Right forelimb (tissue), 1 donor: ENCODE results near the gene PAMR1.
A peak's percentile ranks its signal among the peaks of the same experiment; 100 is the strongest.

Experiments used
- DNase-seq: peaks from one replicate; pipeline ENCODE4 v3.0.0-alpha.2; 2018

The PAMR1 gene

DNA sequence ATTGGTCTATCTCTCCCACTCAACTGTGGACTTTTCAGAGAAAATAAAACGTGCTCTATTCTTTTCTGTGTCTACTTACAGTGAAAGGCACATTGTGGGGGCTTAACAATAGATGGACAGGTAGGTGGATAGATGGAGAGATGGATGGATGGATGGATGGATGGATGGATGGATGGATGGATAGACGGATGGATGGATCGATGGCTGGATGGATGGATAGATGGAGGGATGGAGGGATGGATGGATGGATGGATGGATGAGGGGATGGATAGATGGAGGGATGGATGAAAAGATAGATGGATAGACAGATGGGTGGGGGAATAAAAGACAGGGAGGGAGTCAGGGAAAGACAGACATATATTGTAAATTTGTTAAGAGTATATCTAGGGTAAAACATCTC is 91.8 kb downstream of the PAMR1 start:
- DNase-seq = no peak

DNA sequence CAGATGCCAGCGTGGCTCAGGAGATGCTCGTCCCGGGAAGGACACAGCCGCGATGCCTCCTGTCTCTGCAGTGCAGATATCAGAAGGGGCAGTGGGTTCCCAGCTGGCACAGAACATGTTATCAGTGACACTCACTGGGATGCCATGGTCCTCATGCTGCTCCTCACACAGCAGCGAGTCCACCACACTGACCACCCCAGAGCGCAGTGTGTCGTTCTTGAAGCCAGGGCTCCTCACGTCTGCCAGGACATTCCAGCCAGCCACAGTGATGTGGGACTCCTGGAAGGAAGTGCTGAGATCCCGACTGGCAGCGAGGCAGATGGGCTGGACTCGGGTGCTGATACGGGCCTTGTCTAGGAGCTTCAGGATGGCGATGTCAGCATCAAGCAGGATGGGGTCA is 93.0 kb downstream of the PAMR1 start:
- no peak for DNase-seq

DNA sequence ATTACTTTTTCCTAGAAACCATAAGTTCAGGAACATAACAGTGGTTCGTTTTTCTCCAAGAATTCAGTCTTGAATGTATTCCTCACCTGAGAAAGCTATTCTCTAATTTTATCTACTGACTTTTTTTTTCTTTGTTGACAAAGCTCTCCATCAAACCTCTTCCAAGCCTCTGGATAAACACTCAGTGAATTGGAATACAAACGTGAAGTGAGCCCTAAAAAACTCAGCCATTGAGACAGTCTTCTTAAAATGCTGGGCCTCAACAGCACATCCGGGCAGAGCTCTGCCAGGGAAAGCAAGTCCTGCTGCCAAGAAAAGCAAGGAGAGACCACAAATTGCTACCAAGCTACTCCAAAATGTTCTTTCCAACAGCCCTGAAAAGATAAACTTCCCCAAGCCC is 98.3 kb downstream of the PAMR1 start:
- peak; percentile 73 for DNase-seq

DNA sequence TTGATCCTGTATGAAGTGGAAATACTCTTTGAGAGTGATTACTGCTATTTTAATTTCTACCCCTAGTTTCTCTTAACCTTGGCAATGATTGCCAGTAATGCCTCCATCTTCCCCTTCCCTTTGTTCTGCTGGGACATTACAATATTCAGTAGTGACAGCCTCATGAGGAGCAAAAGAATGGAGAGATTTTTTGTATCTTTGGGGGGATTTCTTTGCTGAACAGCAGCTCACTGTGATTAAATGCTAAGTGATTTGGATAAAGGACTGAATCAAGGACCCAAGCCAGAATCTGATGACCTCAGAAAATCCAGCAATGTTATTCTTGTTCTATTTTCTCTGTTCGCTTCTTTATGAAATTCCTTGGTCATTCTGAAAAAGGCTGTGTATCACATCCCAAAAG is 99.1 kb downstream of the PAMR1 start:
- no peak for DNase-seq

DNA sequence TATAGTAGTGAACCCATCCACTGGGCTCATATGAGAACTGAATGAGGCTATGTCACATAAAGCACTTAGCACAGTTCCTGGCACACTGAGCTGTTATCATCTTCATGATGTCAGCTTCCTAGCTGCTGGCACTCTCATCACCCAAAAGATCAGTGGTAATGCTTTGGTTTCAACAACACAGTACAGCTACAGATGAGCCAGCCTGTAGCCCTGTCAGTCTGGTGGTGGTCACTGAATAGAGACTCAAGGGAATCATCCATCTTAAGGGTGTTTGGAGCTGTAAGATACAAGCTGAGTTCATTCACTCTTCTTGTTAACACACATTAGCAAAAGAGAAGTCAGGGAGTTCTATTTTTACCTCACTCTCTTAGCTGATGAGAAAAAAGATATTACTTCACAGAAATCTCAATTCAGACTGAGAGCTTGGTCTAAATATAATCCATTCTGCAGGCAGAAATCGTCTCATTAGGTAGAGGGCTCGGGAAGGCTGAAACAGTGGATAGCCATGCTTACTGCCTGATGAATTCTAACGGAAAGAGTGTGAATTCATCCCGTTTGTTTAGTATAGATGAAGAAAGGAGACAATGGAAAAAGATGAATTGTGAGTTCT is 99.7 kb downstream of the PAMR1 start:
- DNase-seq = no peak

DNA sequence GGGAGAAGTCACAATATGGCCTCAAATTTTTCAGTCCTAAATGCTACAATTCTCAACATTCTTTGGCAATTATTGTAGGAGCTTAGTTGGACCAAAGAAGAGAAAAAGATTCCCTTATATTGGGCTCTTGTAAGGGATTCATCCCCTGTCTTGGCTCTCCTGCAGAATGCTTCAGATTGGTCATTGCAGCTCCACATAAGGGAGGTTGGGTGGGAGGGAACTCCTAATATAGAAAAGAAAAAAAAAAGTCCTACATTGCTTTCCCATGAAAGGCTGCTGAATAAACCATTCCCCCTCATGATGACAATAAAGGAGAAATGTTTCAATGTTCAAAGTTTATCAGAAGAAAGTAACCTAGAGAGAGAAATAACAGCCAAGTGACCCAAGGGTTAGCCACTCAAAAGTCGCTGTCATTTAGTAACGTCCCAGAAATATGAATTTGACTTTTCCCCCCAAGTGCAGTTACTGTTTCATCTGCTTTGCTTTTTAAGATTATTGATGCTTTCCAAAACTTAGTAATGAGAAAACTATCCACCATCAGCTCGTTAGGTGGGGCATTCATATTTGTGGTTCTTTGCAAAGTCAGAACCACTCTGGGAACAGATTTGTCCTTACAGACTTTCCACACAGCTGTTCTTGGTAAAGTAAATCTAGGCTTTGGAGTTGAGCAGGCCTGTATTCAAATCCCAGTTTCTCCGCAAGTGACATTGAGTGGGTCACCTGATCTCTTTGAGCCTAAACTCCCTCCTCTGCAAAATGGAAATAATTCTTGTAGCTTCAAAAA is 101.1 kb downstream of the PAMR1 start:
- DNase-seq = no peak

DNA sequence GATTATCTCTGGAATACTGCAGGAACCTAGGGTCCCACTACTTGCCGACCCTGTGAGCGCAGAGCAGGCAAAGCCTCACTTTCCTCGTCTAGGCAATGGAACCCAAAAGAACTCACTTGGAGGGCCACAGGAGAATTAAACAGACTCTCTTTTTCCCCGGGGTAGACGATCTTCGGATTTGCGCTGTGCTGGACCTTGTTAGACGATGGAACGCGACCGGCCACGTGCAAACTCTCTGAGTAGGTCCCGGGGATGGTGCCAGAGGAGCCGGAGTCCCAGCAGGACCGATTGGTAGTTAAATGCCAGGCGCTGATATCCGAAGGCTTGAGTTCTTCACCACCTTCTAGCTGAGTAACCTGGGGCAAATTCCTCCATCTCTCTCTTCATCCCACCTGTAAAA is 105.0 kb downstream of the PAMR1 start:
- DNase-seq = no peak

DNA sequence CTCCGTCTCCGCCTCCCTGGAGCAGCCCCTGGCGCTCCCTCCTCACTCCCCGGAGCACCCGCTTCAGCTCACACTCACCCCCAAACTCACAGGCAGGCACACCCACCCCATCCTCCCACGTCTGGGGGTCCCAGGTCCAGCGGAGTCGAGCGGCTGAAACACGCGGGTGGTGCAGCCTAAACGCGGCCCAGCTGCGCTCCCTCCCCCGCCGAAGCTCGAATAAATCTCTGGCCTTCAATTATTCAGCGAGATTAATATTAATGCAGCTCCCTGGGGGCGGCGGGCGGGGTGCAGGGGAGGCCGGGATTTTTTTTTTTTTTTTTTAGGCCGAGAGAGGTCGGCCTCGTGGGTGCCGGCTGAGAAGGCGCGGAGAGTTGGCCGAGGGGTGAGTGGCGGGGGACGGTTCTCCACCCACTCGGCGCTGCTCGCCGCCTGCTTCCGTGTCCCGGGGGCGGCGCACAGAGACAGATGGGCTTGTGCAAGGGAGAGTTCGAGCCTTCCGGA is 105.5 kb downstream of the PAMR1 start:
- DNase-seq = no peak

DNA sequence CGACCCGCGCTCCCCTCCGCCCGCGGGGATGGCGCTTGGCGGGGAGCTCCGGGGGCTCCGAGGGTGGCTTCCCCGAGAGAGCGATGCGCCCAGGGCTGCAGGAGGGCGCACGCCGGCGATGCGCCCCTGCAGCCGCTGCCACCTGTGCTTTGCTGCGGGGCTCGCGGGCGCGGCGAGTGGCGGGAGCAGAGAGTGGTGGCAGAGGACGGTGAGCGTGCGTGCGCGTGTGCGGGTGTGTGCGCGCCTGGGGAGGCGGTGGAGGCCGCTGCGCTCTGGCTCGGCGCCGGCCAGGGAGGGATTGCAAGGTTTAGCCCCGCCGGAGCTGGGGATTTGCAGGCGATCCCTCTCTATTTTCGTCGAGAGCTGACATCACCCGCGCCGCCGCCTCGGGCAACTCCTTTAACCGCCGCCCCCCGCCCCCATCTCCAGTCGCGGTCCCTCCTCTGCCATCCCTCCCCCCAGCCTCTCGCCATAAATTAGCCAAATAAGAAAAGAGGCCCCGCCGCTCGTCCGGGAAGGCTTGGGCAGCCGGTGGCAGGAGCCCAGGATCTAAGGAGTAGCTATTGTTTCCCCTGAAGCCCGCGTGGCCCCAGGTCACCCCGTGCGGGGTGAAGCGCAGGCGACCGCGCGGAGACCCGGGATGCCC is 106.1 kb downstream of the PAMR1 start, which contains the start of gene SLC1A2:
Gene SLC1A2, minus strand, starts transcription at position 375 of the 646 bp plus-strand sequence. CDS start 592 bp downstream, outside the sequence.
- peak; percentile 67 for DNase-seq

DNA sequence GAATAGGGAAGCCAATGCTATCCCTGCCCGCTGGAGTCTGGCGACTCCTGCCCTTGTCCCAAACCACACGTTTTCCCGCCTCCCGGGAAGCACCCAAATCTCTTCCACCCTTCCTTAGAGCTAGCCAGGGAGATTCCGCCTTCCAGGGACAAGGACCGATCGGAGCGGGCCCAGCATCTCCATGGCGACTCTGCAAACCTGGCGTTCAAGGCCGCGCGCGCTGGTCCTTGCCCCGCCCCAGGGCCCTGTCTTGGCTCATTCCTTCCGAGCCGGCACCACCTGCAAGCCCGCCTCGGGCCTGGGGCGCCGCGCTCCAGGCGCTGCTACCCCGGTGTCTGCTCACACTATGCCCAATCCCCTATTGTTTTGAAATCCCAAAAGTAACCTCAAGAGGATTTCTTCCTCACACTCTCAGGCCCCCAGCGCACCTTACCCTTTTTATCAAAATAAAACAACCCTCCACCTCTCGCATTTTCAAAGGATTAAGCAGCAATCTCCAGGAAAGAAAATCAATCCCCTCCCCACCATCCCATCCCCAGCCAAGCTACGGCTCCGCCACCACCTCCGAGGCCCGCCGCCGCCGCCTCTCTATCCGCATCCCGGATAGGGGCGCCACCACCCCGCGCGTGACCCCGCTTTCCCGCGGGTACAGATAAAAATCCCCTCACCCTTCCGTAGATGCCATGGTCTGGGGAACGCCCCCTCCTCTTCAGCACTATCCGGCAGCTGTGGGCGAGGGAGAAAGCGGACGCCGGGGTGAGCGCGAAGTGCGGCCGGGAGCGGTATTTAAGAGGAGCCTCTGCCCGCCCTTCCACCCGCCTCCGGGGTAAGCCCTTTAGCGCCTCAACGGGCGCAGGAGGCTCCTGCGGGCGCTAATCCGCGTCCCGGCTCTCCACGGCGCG is 106.9 kb downstream of the PAMR1 start:
- DNase-seq = peak; percentile 54

DNA sequence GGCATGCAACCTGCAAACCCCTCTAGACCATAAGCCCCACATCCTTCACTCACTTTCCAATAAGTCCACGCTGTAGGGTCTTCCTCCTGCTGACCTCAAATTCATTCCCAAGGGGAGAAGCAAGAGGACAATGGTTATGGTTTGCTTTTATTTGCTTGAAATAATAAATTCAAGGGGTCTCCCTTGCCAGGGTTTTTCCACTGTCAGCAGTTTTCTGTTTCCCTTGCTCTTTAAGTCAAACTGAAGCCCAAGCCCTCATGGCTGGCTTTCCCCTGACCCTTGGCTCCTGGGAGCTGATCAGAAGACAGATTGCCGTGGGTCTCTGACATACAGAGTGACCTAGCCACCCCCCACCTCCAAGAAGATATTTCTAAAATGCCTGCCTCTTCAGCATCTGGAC is 109.9 kb downstream of the PAMR1 start:
- no peak for DNase-seq

DNA sequence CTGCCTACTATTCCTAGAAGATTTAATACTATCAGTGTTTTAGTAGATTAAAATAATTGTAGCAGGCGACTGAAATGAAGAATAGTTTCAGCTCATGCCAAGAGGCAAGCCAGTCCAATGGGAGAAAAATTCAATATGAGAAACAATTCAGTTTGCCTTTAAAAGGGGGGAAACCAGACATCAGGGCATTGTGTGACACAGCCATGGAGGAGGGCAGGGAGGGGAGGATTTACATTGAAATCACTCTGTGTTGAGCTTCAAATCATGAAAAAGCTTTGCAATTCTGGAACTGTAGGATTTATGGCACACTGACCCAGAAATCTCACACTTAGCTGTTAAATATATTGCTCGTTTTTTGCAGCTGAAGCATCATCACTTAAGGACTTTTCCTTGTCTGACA is 110.6 kb downstream of the PAMR1 start:
- DNase-seq = no peak

DNA sequence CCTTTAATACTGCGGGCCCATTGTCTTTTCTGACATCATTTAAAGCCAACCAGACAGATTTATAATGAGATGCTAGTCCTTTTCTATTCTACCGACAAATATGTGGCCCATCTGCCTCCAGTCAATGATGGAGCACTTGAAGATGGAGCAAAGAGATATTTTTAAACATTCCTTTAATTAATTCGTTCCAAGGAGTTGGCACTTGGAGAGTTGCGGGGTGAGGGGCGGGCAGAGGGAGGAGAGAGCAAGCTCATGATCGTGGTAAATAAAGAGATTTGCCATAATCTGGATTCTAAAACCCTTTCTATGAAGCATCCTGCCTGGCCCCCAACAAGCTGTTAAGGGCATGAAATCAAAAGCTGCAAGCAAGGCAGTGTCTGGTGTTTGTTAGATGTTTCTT is 111.1 kb downstream of the PAMR1 start:
- no peak for DNase-seq

DNA sequence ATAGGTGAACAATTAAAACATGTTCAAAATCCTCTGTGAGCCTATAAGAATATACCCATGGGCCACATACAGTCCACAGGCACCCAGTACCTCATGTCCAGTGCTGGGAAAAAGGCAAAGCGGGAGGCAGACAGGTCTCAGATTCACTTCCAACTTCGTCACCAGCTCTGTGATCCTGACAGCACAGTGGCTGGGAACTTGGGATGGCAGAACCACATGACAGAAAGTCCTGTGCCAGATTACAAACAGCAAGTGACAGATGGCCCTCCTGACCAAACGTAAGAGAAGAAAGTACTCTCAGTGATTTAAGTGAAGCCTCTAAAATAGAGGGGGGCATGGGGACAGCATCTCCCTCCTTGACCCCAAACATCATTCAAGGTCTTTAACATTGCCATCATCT is 111.8 kb downstream of the PAMR1 start:
- DNase-seq = no peak

DNA sequence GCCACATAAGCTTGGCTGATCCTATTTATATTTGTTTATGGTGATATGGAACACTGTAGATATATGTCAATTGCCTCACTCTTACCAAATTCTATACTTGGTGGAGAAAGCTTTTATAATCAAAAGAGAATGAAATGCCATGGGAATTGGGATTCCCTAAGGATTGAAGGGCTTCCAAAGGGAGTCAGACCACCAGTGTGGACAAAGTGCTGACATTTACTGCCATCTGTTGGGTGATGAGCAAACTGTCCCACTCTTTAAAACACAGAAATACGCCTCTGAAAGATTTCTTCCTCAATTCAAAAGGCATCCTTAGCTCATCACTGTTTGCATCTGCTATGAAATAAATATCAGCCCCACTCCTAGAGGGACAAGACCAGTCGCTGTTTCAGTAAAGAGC is 113.1 kb downstream of the PAMR1 start:
- DNase-seq = no peak

DNA sequence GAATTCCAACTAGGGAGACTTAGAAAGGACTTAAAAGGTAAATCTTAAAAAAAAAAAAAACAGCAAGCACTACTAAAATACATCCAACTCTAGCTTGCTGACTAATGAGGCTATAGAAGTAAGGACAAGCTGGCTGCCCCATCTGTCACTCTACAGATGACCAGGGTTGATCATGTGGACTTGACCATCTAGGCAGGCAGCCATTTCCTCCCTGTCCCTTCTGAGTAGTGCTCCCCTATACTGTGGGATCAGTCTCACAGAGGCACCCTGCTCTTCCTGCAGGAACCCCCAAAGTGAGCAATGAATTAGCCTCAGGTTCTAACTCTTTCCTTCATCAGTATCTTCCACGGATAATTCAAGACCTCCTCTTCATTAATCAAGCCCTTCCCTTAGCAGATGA is 118.4 kb downstream of the PAMR1 start:
- no peak for DNase-seq

DNA sequence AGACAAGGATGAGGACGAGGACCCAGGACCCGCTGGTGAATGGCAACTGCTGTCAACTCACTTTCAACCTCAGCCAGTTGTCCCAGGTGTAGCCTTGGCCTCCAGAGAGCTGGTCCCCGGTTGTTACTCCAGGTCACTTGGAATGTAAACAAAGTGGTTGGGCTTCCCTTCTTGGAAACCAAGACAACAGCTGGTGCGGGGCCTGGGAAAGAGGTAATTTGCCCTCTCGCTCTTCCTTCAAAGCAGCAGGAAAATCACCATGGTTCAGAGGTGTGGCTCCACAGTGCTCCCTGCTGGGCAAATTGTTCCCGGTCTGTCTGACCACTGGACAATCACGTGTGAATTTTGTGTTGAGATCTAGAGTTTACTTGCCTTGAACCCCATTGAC is 121.0 kb downstream of the PAMR1 start:
- DNase-seq = no peak

DNA sequence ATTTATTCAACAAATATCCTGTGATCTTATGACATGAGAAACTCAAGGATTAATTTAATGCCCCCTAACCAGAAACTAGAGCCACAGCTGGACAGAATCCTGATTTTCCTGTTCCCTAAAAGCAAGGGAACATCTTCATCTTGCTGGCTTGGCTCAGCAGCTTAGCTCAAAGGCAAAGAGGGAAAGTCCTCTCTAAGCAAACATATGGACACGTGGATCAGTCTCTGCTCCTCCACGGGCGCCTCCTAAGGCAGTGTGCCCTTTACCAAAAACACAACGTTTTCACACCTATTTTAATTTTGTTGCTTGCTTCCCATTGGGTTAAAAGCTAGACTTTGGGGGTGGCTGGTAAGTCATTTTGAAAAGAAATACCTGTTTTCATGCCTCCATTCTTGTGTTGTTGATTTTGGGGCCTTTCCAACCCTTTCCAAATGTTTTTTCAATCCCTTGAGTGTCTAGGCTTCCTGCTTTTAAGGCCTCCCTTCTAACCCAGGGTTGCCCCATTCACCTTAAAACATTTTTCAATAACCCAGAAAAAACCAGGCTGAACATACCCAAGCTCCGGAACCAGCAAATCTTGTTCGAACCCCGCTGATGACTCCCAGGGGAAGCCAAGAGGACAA is 121.5 kb downstream of the PAMR1 start:
- no peak for DNase-seq

DNA sequence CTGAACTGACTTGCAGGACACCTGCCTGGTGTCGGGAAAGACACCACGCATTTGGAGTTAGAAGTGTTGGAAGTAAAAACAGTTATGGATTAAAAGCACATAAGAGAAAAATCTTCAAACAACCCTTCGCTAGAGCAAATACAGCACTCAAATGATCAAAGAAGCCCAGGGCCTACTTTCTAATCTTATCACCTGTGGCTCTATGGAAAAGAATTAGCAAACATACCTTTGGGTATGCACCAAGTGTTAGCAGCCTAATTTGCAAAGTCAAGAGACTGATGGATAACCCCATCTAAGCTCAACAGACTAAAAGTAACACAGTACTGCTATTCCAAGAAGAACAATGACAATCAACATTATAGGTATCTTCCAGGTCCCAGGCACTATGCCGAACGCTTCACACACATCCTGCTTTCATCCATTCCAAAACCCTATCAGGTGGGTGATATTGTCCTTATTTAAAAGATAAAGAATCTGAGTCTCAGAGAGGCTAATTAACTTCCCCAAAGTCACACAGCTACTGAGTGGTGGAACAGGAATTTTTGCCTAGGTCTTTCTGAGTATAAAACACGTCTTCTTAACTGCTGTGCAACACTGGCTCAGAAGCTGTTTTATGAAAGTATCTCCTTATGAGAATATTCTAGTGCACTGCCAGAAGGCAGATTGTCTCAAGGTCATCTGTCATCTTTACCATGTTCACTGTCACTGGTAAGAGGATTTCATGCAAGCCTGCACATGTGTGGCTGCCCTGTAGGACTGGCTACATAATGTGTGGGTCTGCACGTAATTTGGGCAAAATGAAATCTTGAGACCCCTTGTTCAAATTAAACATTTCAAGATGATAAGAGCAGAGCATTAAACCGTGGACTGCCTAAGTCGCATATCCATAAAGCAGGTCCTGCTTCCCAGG is 122.4 kb downstream of the PAMR1 start:
- no peak for DNase-seq

DNA sequence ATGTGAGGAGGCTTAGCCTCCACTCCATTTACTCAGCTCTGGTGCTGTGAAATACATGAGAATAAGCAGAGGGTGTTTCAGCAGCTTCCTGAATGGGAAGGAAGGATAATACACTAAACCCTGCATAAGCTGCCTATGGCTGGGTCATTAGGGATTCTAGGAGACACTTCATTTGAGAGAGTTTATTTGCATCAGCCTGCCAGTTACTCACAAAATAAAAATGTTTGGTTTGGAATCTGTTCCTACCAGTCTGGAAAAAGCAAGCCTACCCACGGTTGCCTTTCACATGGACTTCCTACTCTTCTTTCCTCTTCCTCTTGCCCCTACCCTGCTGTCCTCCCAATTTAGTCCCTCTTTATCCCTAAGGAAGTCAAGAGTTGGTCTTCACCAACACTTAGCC is 126.5 kb downstream of the PAMR1 start:
- no peak for DNase-seq

DNA sequence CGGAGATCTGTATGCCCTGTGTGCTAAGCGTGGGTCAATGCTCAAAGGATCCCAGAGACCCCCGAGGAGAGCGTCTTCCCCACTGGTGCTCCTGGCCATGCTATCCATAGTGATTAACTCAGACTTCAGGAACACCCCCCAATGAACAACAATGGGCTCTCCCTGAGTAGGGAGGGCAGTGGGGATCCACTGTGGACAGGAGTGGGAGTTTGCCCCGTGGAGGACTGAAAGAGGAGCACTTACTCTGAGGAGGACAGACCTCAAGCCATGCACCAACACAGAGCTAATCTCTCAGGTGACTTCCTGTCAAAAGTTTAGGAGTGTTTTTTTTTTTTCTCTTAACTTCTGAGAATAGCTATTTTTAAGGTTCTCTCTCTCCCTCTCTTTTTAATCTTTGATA is 130.5 kb downstream of the PAMR1 start:
- no peak for DNase-seq
